ENCODE data around the gene TLL1.

DNA sequence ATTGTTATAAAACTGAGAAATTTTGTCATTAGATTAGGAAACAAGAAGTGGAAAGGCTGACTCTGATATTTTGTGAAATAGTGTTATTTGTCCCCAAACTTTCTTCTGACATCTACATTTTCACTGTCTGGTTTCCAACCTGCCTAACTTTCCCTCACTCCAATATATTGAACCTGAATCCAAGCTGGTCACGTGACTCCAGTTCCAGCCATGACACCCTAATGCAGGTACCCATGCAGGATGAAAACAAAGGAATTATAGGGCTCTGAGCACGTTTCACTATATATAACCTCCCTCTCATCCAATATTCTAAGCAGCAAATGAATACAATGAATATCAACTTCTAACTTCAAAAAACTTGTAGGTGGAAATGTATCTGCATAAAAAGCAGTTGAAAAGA, 231.6 kb downstream of the TLL1 start:
- TF ChIP-seq, protein P1, sequence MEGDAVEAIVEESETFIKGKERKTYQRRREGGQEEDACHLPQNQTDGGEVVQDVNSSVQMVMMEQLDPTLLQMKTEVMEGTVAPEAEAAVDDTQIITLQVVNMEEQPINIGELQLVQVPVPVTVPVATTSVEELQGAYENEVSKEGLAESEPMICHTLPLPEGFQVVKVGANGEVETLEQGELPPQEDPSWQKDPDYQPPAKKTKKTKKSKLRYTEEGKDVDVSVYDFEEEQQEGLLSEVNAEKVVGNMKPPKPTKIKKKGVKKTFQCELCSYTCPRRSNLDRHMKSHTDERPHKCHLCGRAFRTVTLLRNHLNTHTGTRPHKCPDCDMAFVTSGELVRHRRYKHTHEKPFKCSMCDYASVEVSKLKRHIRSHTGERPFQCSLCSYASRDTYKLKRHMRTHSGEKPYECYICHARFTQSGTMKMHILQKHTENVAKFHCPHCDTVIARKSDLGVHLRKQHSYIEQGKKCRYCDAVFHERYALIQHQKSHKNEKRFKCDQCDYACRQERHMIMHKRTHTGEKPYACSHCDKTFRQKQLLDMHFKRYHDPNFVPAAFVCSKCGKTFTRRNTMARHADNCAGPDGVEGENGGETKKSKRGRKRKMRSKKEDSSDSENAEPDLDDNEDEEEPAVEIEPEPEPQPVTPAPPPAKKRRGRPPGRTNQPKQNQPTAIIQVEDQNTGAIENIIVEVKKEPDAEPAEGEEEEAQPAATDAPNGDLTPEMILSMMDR (IDR thresholded peaks at IDR 0.05), result no peak
- TF ChIP-seq POLR2A (IDR thresholded peaks at IDR 0.05), result no peak
